DMS153 (cell line): ENCODE data around the gene ZGRF1.
"Not testable (repeated sequence)": the region's sequence is repeated elsewhere in the genome, so short reads cannot be mapped to it uniquely, and the experiment has no call there.

ENCODE experiments used
- DNase-seq: peaks from one replicate; lab custom pipeline; 2025; lab: John Stamatoyannopoulos, UW

ZGRF1 gene

GRCh38 chr4:112636688-112637551 is at the start of gene ZGRF1, which contains the start of gene LARP7:
TSS of gene ZGRF1 (minus strand) at chr4:112636909. CDS start at chr4:112633176, 3,733 bp downstream.
TSS of gene LARP7 (plus strand) at chr4:112637143. CDS start at chr4:112644670, 7,527 bp downstream.
- DNase-seq: peak; percentile 99

- DNase-seq: no peak
These were observed 44.3 kb upstream of the ZGRF1 start for GRCh38 chr4:112680996-112681395.

GRCh38 chr4:112677519-112678091 is 40.9 kb upstream of the ZGRF1 start:
- no peak for DNase-seq

GRCh38 chr4:112674376-112674775 is 37.7 kb upstream of the ZGRF1 start:
- no peak for DNase-seq

- DNase-seq: no peak
These were observed 37.0 kb upstream of the ZGRF1 start for GRCh38 chr4:112673686-112674085.

GRCh38 chr4:112673076-112673475 is 36.4 kb upstream of the ZGRF1 start:
- DNase-seq: no peak

- DNase-seq: no peak
These were observed 31.4 kb upstream of the ZGRF1 start for GRCh38 chr4:112668131-112668530.

- DNase-seq: no peak
These were observed 27.9 kb upstream of the ZGRF1 start for GRCh38 chr4:112664611-112665010.

- not testable (repeated sequence) for DNase-seq
These were observed 19.4 kb upstream of the ZGRF1 start for GRCh38 chr4:112656115-112656514.

- DNase-seq: no peak
These were observed 18.6 kb upstream of the ZGRF1 start for GRCh38 chr4:112655270-112655669.

GRCh38 chr4:112652216-112652615 is 15.5 kb upstream of the ZGRF1 start:
- DNase-seq: no peak

GRCh38 chr4:112651641-112652040 is 14.9 kb upstream of the ZGRF1 start:
- DNase-seq: no peak

- no peak for DNase-seq
These were observed 13.6 kb upstream of the ZGRF1 start for GRCh38 chr4:112650332-112650731.

- DNase-seq: no peak
These were observed 12.3 kb upstream of the ZGRF1 start for GRCh38 chr4:112649055-112649408.

- DNase-seq: no peak
These were observed 11.8 kb upstream of the ZGRF1 start for GRCh38 chr4:112648263-112649054.

- DNase-seq: no peak
These were observed 11.1 kb upstream of the ZGRF1 start for GRCh38 chr4:112647785-112648184.

GRCh38 chr4:112646632-112647537 is 10.2 kb upstream of the ZGRF1 start:
- DNase-seq: no peak

- DNase-seq: no peak
These were observed 9.0 kb upstream of the ZGRF1 start for GRCh38 chr4:112645541-112646329.

- DNase-seq: not testable (repeated sequence)
These were observed 8.2 kb upstream of the ZGRF1 start for GRCh38 chr4:112644595-112645535.

GRCh38 chr4:112642526-112642925 is 5.8 kb upstream of the ZGRF1 start:
- DNase-seq: no peak
